HCT116 (cell line): ENCODE data around the gene ZMYM5.

Experiments
- CEBPB ChIP-seq: IDR thresholded peaks from 2 replicates; pipeline ENCODE4 v1.6.1; 2012; ENCODE audit warnings: low read depth
- CTCF ChIP-seq, 3 experiments: fragments of 200-600 bp in 1 of 3; sonication (generic) in 1 of 3; IDR thresholded peaks in 2 of 3; conservative IDR thresholded peaks in 1 of 3; 2 replicates each; pipeline ENCODE4 v1.5.1; 2012 to 2017; ENCODE audit warnings: low read depth in 2 of 3, low read length in 2 of 3, antibody characterized with exemption in 1 of 3, borderline replicate concordance in 1 of 3, control low read depth in 1 of 3, mild to moderate bottlenecking in 1 of 3, mixed read lengths in 1 of 3, mixed run types in 1 of 3, moderate library complexity in 1 of 3; ENCODE audit not compliant: insufficient read depth in 1 of 3
- ELF1 ChIP-seq: IDR thresholded peaks from 2 replicates; pipeline ENCODE4 v1.6.1; 2012; ENCODE audit warnings: low read depth, borderline replicate concordance
- EZH2phosphoT487 ChIP-seq: fragments of 200-600 bp; IDR thresholded peaks from 2 replicates; pipeline ENCODE4 v1.6.1; 2018; ENCODE audit warnings: antibody characterized with exemption, borderline replicate concordance
- ZBTB33 ChIP-seq: IDR thresholded peaks from 2 replicates; pipeline ENCODE4 v1.6.1; 2011; ENCODE audit warnings: mild to moderate bottlenecking, low read length, moderate library complexity; ENCODE audit not compliant: insufficient replicate concordance; ENCODE audit errors: extremely low read depth

GRCh38 chr13:19845758-19846157 is 17.7 kb downstream of the ZMYM5 start:
- TF ChIP-seq CEBPB (no peak), CTCF (IDR thresholded peaks at IDR 0.05 in 2 of 3, conservative IDR thresholded peaks at IDR 0.05 in 1 of 3; ENCODE audit: borderline replicate concordance in 1 of 3, insufficient read depth in 1 of 3, low read depth in 2 of 3, low read length in 2 of 3) (no peak), ZBTB33 (no peak), ELF1 (no peak), EZH2phosphoT487 (no peak)
